Measurements from ENCODE around the gene GHR.

Gene GHR

DNA sequence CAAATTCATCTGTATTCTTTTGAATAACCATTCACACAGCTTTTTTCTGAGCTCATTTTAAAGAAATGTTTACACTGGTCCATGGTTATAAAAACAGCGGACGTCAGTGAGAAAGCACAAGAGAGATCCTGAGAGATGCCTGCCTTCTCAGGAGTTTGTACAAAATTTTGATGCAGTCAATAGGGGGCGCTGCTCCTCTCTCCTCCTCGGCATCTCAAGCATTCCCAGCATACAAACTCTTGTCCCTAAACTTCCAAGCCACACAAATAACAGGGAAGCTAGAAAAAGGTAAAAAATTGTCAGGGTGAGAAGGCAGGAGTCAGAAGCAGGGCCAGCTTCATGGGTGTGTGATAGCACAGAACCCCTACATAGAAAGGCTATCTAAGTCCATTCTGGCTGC lies 322.2 kb downstream of the GHR start:
- FAIRE-seq, result no peak

DNA sequence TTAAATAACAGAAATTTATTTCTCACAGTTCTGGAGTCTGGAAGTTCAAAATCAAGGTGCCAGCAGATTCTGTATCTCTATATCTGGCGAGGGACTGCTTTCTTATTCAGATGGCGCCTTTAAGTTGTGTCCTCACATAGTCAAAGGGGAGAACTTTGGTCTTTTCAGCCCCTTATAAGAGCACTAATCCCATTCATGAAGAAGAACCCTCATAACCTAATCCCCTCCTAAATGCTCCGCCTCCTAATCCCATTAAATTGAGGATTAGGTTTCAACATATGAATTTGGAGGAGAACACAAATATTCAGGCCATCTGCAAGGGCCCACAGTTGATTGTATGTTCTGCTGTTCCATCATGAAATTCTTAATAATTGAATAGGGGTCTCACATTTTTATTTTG lies 322.6 kb downstream of the GHR start:
- FAIRE-seq, result no peak

DNA sequence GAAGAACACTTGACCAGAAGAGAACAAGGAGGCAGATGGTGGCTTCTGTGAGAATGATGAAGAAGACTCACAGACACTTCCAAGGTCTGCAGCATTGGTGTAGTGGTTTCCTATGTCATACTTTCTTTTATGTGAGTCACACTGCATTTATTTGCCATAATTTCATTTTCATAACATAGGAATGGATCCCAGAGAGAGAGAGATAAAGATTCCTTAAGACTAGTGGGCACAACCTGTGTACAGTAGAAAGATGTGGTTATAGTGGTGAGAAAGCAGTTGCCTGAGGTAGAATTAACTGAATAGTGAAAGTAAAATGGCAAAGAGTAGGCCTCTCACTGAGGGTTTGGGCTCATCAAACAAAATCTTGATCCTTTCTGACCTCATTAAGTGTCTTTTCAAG lies 325.8 kb downstream of the GHR start:
- FAIRE-seq, result no peak

DNA sequence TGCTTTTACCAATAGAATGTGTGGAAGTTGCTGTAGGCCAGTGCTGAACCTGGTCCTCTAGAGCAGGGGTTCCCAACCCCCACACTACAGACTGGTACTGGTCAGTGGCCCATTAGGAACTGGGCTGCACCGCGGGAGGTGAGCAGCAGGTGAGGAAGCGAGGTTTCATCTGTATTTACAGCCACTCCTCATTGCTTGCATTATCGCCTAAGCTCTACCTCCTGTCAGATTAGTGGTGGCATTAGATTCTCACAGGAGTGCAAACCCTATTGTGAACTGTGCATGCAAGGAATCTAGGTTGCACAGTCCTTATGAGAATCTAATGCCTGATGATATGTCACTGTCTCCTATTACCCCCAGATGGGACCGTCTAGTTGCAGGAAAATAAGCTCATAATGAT lies 327.3 kb downstream of the GHR start:
- no peak for FAIRE-seq

DNA sequence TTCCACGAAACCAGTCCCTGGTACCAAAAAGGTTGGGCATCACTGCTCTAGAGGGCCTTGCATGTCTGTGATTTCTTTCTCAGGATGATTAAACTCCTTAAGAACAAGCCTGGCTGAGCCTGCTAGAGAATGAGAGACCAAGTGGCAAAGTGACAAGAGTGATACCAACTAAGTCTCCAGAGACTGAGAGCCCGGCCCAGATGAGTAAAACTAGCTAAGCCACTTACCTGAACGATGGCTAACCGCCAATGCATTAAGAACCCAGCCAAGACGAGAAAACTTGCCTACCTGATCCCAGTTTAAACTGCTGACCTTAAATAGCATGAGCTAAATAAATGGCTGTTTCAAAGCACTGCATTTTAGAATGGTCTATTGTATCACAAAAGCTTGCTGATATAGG lies 327.8 kb downstream of the GHR start:
- FAIRE-seq, result no peak

DNA sequence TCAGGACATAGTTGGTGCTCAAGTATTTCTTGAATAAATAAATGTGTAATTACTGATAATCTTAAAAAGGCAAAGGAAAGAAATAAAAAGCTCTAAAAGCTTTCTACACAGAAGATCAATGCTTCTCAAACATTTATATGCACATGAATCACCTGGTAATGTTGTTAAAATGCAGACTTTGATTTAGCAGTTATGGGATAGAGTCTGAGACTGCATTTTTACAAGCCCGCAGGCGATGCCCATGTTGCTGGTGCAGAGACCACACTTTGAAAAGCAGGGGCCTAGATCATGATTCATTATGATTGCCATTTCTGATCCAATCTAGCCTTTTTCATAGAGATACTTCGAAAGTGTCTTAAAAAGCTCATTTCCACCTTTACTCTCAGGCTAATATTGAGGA lies 329.9 kb downstream of the GHR start:
- no peak for FAIRE-seq

DNA sequence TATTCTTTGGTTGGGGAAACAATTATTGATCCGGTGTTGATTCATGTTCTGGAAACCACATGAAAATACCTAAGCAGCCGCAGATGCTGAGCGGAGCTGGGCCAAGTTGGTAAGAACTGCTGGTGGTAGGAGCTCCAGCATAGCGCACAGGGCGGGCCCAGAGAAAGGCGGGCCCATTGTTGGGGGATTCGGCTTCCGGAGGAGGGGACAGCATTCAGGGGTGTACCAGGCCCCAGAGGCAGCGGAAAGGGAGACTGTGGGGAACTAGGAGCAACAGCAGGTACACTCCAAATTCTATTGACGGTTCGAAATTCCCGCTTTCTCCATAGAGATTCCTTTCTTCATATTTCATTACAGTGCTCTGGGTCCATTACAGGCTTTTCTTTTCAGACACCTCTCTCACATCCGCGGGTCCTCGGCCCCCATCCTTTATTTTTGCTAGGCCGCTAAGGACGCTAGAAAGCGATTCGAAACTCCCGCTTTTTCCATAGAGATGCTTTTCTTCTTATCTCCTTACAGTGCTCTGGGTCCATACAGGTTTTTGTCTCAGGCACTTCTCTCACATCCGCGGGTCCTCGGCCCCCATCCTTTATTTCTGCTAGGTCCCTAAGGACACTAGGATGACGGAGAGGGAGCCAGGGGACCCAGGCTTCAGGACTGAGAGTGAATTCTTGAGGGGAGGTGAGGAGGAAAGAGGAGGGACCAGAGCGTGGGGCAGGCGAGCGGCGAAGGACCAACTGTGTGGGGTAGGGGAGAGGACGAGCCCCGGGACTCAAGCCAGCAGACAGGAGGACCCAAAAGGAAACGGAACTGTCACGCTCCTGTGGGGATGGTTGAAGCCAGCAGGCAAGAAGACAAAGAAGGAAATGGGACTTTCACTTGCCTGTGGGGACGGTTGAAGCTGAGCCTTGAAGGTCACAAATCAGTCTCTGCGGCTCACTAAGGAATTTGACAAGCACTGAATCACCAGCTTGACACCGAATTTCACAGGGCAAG lies 333.7 kb downstream of the GHR start, which contains the start of gene CCDC152:
Gene CCDC152 (plus strand): TSS at position 213 of the 996 bp plus-strand sequence. CDS start 2,304 bp downstream, outside the sequence.
- FAIRE-seq, result no peak

DNA sequence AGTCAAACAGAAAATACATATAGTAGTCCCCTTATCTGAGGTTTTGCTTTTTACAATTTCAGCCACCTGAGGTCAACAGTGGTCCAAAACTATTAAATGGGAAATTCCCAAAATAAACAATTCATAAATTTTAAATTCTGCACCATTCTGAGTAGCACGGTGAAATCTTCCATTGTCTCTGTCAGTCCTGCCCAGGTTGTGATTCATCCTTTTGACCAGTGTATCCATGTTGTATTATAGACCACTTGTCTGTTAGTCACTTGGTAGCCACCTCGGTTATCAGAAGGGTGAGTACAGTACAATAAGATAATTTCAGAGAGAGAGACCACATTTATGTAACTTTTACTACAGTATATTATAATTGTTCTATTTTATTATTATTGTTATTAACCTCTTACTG lies 336.2 kb downstream of the GHR start:
- FAIRE-seq, result no peak

DNA sequence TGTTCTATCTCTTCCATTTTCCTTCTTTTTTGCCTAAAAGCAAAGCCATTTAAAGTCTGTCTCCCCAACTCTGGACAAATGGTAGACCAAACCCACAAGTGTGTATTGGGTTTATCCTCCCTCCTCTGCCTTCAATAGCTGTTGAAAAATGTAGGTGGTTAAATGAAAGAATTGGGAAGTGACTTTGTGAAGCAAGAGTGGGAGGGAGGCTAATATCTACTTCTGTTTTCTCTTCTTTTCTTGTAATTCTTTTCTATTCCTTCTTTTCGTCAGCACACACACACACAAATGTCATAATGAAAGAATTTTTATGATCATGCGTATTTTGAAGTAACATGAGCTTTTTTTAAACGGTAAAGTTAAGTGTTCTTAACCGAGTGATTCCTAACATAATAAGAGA lies 337.2 kb downstream of the GHR start:
- no peak for FAIRE-seq

DNA sequence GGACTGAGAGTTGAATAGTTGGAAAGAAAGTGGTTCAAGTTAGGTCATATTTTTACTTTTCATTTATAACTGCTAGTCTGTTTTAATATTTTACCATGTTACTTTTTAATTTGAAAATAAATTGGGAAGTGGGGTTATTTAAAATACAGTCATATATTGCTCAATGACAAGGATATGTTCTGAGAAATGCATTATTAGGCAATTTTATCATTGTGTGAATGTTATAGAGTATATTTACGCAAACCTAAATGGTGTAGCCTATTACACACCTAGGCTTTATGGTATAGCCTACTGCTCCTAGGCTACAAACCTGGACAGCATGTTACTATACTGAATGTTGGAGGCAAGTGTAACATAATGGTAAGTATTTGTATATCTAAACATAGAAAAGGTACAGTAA lies 338.6 kb downstream of the GHR start:
- FAIRE-seq, result no peak

DNA sequence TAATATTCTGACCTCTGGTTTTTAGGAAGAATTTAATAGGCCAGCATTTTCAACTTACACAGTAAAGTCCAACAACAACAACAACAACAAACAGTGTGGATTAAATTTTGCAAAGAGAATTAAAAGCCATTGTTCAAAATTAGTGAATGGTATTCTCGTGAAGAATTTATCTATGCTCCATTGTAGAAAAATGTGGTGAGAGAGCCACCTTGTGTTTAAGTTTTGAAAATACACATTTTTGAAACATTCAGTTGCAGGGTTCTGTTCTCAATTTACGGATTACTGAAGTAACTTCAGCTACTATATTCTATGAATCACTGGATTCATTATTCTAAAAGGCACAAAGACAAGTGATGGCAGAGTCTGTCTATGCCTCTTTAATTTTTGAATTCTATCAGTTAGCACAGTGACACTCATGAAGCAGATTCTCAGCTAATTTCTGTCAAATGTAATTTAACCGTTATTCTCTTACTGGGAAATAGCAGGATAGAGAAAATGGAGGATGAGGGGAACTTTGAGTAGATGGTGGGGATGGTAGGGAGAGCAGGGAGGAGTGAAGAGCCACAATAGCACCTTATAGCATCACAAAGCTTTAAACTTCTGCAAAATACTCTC lies 344.4 kb downstream of the GHR start:
- FAIRE-seq, result peak; percentile 97

DNA sequence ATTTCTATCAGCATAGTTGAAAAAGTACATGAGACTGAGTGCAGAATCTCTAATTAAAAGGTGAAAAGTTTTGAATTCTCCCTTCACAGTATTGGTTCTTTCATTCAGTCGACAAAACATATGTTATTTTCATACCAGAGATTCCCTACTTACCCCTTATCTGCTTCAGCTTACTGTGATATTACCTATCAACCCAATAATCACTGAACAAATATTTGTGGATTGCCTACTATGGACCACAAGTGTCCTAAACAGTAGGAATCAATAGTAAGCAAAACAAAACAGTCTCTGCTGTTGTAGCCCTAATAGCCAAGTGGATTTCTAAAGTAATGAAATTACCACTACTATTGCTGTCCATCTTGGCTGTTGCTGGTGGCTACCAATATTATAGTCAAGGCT lies 344.9 kb downstream of the GHR start:
- no peak for FAIRE-seq

DNA sequence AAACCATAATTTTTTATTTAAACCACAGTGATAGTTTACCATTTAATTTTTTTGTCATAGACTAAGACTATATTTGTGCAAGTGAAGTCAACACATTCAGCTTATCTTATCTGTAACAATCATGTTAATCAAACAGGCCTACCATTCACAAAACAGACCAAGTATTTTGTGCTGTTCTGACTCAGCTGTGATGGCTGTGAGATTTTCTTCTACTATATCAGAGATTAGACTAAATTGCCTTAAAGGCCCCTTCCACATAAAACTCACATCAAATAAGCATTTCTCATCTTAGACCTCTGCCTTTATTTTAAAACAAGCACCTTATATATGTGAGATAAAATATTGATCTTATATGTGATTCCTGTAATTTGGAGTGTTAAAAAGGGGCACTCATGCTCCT lies 346.8 kb downstream of the GHR start:
- FAIRE-seq, result no peak
